GM12878 (cell line): ENCODE data around the gene SECTM1. TPM values are rescaled to one million over a fixed set of nuclear protein-coding genes. Genes with fewer than 3 reads are reported as not detected.

Experiments used
- ATAC-seq: fragments of 200-7000 bp; cut with Tn5 transposase; 3 replicates; pipeline ENCODE4 v1.9.1; 2020; ENCODE audit warnings: mild to moderate bottlenecking, moderate library complexity
- BruUV-seq: library from RNA; stranded (reverse); fragments of 400-500 nt; replicated peaks from 2 replicates; lab custom pipeline; 2021; lab: Mats Ljungman, UMichigan
- CTCF ChIA-PET: fragments of 300-600 bp; sonication (Branson Sonifier 250); formaldehyde crosslinking; extraction: SDS; loops from one replicate; lab custom pipeline; 2021; ENCODE audit warnings: inconsistent platforms; lab: Yijun Ruan, JAX
- POLR2A ChIA-PET: fragments of 350-600 bp; formaldehyde crosslinking; extraction: SDS; loops from one replicate; lab custom pipeline; 2021; ENCODE audit warnings: inconsistent platforms; lab: Charles Lee
- RAD21 ChIA-PET: fragments of 300-600 bp; sonication (Branson Sonifier 250); formaldehyde crosslinking; loops from one replicate; lab custom pipeline; 2023; ENCODE audit warnings: antibody characterized with exemption; ENCODE audit not compliant: unreplicated experiment; lab: Charles Lee
- SMC1A ChIA-PET: fragments of 300-600 bp; sonication (Branson Sonifier 250); formaldehyde crosslinking; loops from one replicate; lab custom pipeline; 2023; ENCODE audit not compliant: unreplicated experiment, uncharacterized antibody; lab: Charles Lee
- DNase-seq: peaks from one replicate; pipeline ENCODE4 v3.0.0-alpha.2; 2011; ENCODE audit warnings: low read depth, low spot score
- FAIRE-seq: peaks from 3 replicates; lab custom pipeline; 2011; peaks lifted over from hg19 to GRCh38; lab: Jason Lieb, UNC
- H2AFZ ChIP-seq: 2 replicates; pipeline ENCODE4 v1.6.0; 2011; ENCODE audit warnings: low read depth, low read length, control low read depth; ENCODE audit not compliant: control insufficient read depth
- H3K27ac ChIP-seq: 2 replicates; pipeline ENCODE4 v1.5.1; 2011; ENCODE audit warnings: control low read depth; ENCODE audit not compliant: control insufficient read depth, insufficient read depth
- H3K27me3 ChIP-seq, 2 experiments: replicated peaks in 1 of 2; 2 replicates each; pipeline versions ENCODE4 v1.6.0 to v1.6.1; 2011; ENCODE audit warnings: low read length in 1 of 2; ENCODE audit not compliant: control insufficient read depth in 2 of 2, insufficient read depth in 2 of 2
- H3K36me3 ChIP-seq, 2 experiments: 2 replicates each; pipeline ENCODE4 v1.5.1; 2011; ENCODE audit warnings: low read length in 1 of 2; ENCODE audit not compliant: control insufficient read depth in 2 of 2, insufficient read depth in 2 of 2
- H3K4me1 ChIP-seq: 2 replicates; pipeline ENCODE4 v1.6.1; 2011; ENCODE audit warnings: mild to moderate bottlenecking, low read length, moderate library complexity, mixed read lengths; ENCODE audit not compliant: control insufficient read depth, insufficient read depth
- H3K4me2 ChIP-seq: 2 replicates; pipeline ENCODE4 v1.6.0; 2011; ENCODE audit warnings: control low read depth; ENCODE audit not compliant: control insufficient read depth, insufficient read depth
- H3K4me3 ChIP-seq: fragments of 200-600 bp; sonication (generic); 2 replicates; pipeline ENCODE4 v1.5.1; 2016
- H3K79me2 ChIP-seq: 2 replicates; pipeline ENCODE4 v1.6.0; 2011; ENCODE audit warnings: low read length; ENCODE audit not compliant: control insufficient read depth, insufficient read depth
- H3K9ac ChIP-seq: 2 replicates; pipeline ENCODE4 v1.8.0; 2011; ENCODE audit warnings: low read length, control low read depth, mixed read lengths; ENCODE audit not compliant: control insufficient read depth, insufficient read depth
- H3K9me3 ChIP-seq: replicated peaks from 3 replicates; pipeline ENCODE4 v1.5.1; 2011; ENCODE audit warnings: mild to moderate bottlenecking, low read length; ENCODE audit not compliant: control insufficient read depth, insufficient read depth
- H4K20me1 ChIP-seq: 2 replicates; pipeline ENCODE4 v1.6.0; 2011; ENCODE audit not compliant: control insufficient read depth, insufficient read depth
- EZH2 ChIP-seq: IDR thresholded peaks from 2 replicates; pipeline ENCODE4 v1.6.1; 2012; ENCODE audit warnings: low read depth, mild to moderate bottlenecking, control low read depth, inconsistent platforms, low read length, borderline replicate concordance; ENCODE audit not compliant: control insufficient read depth
- NKRF ChIP-seq: fragments of 450-650 bp; conservative IDR thresholded peaks from 2 replicates; pipeline ENCODE4 v1.6.1; 2017; ENCODE audit warnings: mild to moderate bottlenecking, moderate library complexity
- NR2C1 ChIP-seq: fragments of 450-650 bp; IDR thresholded peaks from 2 replicates; pipeline ENCODE4 v1.6.1; 2017; ENCODE audit warnings: antibody characterized with exemption, mild to moderate bottlenecking, moderate library complexity
- SKIL ChIP-seq: fragments of 450-650 bp; IDR thresholded peaks from 2 replicates; pipeline ENCODE4 v1.6.1; 2017; ENCODE audit warnings: mild to moderate bottlenecking, low read depth, inconsistent platforms; ENCODE audit not compliant: poor library complexity, severe bottlenecking
- ZSCAN29 ChIP-seq: fragments of 450-650 bp; IDR thresholded peaks from 2 replicates; pipeline ENCODE4 v1.6.1; 2017; ENCODE audit warnings: mild to moderate bottlenecking, moderate library complexity
- WGBS: methylation state at CpG from one replicate; pipeline ENCODE4 v1.1.6; 2016; ENCODE audit warnings: low lambda C conversion rate; ENCODE audit not compliant: insufficient replicate concordance, insufficient coverage; ENCODE audit errors: missing lambda C conversion rate; 5-methylcytosine and 5-hydroxymethylcytosine counted together
- in situ Hi-C: fragments of 300-500 bp; cut with MboI; formaldehyde crosslinking; loops from 9 replicates; pipeline ENCODE4 v1.14.3; 2018; ENCODE audit warnings: mixed read lengths
- intact Hi-C: fragments of 100-400 bp; cut with micrococcal nuclease; formaldehyde crosslinking; loops from one replicate; pipeline ENCODE4 v1.14.2; 2022; ENCODE audit not compliant: unreplicated experiment
- polyA plus RNA-seq, 11 experiments: library from polyadenylated mRNA; depleted of rRNA in 4 of 11; unstranded in 6 of 11; stranded (reverse) in 5 of 11; fragments of >200 nt; fragmentation: Nextera tagmentation in 4 of 11; fragmentation: Illumina TruSeq in 1 of 11; extraction: Ambion mirVana in 4 of 11; extraction: Trizol in 1 of 11; gene quantifications; 1 replicate in 1 of 11; 2 replicates in 10 of 11; pipeline versions ENCODE4 v1.2.1 to v1.2.3, GENCODE V29; 2011 to 2016; ENCODE audit warnings: inconsistent platforms in 2 of 11, missing spikeins in 2 of 11, low read depth in 1 of 11
- total RNA-seq, 4 experiments: library from RNA; depleted of rRNA in 3 of 4; stranded (reverse); fragments of >200 nt in 3 of 4; fragmentation: Illumina TruSeq in 1 of 4; extraction: Trizol in 1 of 4; gene quantifications; 2 replicates each; pipeline versions ENCODE4 v1.2.1 to v1.2.3, GENCODE V29; 2013 to 2021
- TF ChIP-seq, protein P1 (sequence below), 3 experiments: IDR thresholded peaks in 2 of 3; conservative IDR thresholded peaks in 1 of 3; 2 replicates each; pipeline ENCODE4 v1.5.1; 2011; ENCODE audit warnings: low read depth in 3 of 3, low read length in 3 of 3, mild to moderate bottlenecking in 3 of 3, control low read depth in 2 of 3, moderate library complexity in 2 of 3, inconsistent platforms in 1 of 3, mixed read lengths in 1 of 3; ENCODE audit not compliant: control insufficient read depth in 2 of 3, insufficient read depth in 1 of 3; ENCODE audit errors: extremely low read depth in 1 of 3
- TF ChIP-seq, protein P2 (sequence below): IDR thresholded peaks from 2 replicates; pipeline ENCODE4 v1.6.1; 2012; ENCODE audit warnings: improper control_type of control experiment, low read depth, low read length; ENCODE audit not compliant: insufficient replicate concordance

The SECTM1 gene
- total and polyA plus RNA-seq, 10 of the 15 experiments (the other 5 are each of a cell fraction or from before 2014, with no cell fraction given) = 0.10 to 0.13 (median 0.12) TPM; not detected in 7

DNA sequence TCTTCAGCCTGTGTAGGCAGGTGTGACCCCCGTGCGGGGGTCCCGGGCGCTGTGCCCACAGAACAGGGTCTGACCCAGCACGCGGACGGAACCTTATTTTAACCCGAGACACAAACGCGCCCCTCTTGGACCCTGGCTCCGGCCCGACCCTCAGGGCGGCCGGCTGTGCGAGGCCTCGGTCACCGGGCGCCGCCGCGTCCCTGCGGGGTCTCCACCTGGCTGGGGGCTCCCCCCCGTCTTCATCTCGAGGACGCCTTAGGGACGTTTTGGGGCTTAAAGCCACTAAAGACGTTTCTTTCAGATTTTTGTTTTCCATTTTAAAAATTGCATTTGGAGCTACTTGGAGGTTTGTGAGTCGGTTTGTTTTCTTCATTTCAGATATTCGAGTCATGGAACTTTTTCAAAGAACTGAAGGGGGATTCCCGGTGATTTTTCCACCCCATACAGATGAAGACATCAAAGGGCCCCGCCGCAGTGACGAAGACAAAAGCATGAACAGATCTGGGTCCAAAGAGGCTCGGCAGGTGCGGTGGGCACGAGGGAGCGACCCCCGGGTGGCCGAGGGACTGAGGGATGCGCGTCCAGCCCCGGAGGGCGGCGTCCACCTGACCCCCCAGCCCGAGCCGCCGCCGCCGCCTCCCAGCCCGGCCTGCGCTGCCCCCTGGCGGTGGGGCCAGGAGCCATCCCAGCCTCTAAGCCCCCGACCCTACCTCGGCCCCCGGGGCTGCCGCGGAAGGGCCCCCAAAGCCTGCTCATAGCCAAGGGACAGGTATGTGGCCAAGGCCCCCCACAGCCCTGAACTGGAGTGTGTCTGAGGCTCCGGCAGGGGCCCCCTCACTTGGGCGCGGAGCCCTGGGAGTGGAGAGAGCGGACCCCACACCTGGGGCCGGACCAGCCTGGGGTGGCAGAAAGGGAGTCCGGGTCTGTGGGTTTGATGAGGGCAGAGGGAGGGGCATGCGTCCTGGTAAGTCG is 12.3 kb downstream of the SECTM1 start:
- peak overlapping the region; percentile 69 for H2AFZ ChIP-seq
- in situ Hi-C loops = no loop called here
- peak overlapping the region; percentile 41; the same call in 1 of the 2 replicates for H3K4me3 ChIP-seq
- DNase-seq (no peak), FAIRE-seq (no peak), ATAC-seq (peak; percentile 88)
- ChIA-PET CTCF (interaction anchor here (0.6 to 6.2 kb wide), 17 partner anchors 10 to 191 kb away, joined by 3 to 94 read pairs (median 3); no protein-coding TSS in a partner anchor), POLR2A (interaction anchor here (0.9 to 1.0 kb wide), 4 partner anchors 20 to 112 kb away, joined by 3 to 5 read pairs (median 4); no protein-coding TSS in a partner anchor), SMC1A (interaction anchor here (0.6 to 4.1 kb wide), 9 partner anchors 12 to 291 kb away, joined by 3 to 42 read pairs (median 5); no protein-coding TSS in a partner anchor), RAD21 (interaction anchor here (0.6 to 6.5 kb wide), 7 partner anchors 20 to 826 kb away, joined by 3 to 77 read pairs (median 7); no protein-coding TSS in a partner anchor)
- no peak overlapping the region for H3K9ac ChIP-seq
- H4K20me1 ChIP-seq = no peaks in the 10 kb centered on the region
- 31% methylated on average over 64 of the region's 65 CpGs for WGBS
- H3K27ac ChIP-seq = no peak overlapping the region
- no peaks in the 10 kb centered on the region for H3K79me2 ChIP-seq
- H3K36me3 ChIP-seq = no peaks in the 10 kb centered on the region
- H3K4me1 ChIP-seq = no peaks in the 10 kb centered on the region; the same call in 1 of the 2 replicates
- peak overlapping the region; percentile 71 for H3K4me2 ChIP-seq
- BruUV-seq = no TSS peak
- H3K27me3 ChIP-seq = no peaks in the 10 kb centered on the region; a peak in 1 of 4 replicates
- H3K9me3 ChIP-seq = no peaks in the 10 kb centered on the region; the same call in 1 of the 3 replicates
- intact Hi-C loops = loop anchor here (1.0 kb wide), 2 partner anchors 19 to 77 kb away; no protein-coding TSS in a partner anchor
- TF ChIP-seq EZH2 (no peak), ZSCAN29 (peak; percentile 69; the same call in 1 of the 2 replicates), NR2C1 (no peak), NKRF (0 out of 2 replicates have a peak, but pooled peaks have one; percentile 45), SKIL (no peak)
- TF ChIP-seq, protein P1, sequence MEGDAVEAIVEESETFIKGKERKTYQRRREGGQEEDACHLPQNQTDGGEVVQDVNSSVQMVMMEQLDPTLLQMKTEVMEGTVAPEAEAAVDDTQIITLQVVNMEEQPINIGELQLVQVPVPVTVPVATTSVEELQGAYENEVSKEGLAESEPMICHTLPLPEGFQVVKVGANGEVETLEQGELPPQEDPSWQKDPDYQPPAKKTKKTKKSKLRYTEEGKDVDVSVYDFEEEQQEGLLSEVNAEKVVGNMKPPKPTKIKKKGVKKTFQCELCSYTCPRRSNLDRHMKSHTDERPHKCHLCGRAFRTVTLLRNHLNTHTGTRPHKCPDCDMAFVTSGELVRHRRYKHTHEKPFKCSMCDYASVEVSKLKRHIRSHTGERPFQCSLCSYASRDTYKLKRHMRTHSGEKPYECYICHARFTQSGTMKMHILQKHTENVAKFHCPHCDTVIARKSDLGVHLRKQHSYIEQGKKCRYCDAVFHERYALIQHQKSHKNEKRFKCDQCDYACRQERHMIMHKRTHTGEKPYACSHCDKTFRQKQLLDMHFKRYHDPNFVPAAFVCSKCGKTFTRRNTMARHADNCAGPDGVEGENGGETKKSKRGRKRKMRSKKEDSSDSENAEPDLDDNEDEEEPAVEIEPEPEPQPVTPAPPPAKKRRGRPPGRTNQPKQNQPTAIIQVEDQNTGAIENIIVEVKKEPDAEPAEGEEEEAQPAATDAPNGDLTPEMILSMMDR (IDR thresholded peaks at IDR 0.05 in 2 of 3, conservative IDR thresholded peaks at IDR 0.05 in 1 of 3; ENCODE audit: control insufficient read depth in 2 of 3, extremely low read depth in 1 of 3, insufficient read depth in 1 of 3, low read depth in 3 of 3, low read length in 3 of 3) = peak; percentile 66 to 78 (median 77)
- TF ChIP-seq, protein P2, sequence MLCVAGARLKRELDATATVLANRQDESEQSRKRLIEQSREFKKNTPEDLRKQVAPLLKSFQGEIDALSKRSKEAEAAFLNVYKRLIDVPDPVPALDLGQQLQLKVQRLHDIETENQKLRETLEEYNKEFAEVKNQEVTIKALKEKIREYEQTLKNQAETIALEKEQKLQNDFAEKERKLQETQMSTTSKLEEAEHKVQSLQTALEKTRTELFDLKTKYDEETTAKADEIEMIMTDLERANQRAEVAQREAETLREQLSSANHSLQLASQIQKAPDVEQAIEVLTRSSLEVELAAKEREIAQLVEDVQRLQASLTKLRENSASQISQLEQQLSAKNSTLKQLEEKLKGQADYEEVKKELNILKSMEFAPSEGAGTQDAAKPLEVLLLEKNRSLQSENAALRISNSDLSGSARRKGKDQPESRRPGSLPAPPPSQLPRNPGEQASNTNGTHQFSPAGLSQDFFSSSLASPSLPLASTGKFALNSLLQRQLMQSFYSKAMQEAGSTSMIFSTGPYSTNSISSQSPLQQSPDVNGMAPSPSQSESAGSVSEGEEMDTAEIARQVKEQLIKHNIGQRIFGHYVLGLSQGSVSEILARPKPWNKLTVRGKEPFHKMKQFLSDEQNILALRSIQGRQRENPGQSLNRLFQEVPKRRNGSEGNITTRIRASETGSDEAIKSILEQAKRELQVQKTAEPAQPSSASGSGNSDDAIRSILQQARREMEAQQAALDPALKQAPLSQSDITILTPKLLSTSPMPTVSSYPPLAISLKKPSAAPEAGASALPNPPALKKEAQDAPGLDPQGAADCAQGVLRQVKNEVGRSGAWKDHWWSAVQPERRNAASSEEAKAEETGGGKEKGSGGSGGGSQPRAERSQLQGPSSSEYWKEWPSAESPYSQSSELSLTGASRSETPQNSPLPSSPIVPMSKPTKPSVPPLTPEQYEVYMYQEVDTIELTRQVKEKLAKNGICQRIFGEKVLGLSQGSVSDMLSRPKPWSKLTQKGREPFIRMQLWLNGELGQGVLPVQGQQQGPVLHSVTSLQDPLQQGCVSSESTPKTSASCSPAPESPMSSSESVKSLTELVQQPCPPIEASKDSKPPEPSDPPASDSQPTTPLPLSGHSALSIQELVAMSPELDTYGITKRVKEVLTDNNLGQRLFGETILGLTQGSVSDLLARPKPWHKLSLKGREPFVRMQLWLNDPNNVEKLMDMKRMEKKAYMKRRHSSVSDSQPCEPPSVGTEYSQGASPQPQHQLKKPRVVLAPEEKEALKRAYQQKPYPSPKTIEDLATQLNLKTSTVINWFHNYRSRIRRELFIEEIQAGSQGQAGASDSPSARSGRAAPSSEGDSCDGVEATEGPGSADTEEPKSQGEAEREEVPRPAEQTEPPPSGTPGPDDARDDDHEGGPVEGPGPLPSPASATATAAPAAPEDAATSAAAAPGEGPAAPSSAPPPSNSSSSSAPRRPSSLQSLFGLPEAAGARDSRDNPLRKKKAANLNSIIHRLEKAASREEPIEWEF = no peak
